NCI-H524 treated with DMSO at 0.1 percent for 48 hours (cell line): ENCODE results near the gene WASF1.
"Not testable (repeated sequence)": the region's sequence is repeated elsewhere in the genome, so short reads cannot be mapped to it uniquely, and the experiment has no call there.

Source experiments
- DNase-seq: peaks from one replicate; lab custom pipeline; 2025; lab: John Stamatoyannopoulos, UW

WASF1 gene

DNA sequence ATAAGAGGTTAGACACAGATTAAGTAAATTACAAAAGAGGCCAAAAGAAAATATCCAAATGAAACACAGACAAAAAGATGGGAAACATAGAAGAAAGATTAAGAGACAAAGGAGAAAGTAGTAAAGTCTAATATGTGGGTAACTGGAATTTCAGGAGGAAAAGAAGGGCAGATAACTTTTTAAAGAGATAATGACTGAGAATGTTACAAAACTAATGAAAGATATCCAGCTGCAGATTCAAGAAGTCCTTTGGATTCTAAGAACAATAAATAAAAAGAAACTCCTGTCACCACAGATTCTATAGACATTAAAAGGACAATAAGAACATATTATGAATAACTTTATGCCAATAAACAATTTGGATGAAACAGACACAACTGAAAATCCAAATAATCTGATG is 90.1 kb downstream of the WASF1 start:
- DNase-seq, result no peak

DNA sequence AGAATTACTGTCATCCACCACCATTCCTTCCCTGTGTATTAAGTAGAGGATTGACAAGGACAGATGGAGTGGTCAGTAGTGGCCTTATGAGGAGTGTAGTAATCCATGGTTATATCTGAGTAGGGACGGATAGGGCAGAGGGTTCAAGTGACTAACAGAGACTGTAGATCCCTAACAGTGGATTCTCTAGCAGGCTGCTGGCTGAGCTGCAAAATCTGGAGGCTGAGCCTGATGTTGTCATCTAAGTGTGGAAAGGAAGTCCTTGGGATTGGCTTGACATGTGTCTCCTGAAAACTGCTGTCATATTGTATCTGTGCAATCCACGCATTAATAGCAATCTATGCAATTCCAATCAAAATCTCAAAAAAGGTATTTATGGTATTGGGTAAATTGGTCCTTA is 94.2 kb downstream of the WASF1 start:
- no peak for DNase-seq

DNA sequence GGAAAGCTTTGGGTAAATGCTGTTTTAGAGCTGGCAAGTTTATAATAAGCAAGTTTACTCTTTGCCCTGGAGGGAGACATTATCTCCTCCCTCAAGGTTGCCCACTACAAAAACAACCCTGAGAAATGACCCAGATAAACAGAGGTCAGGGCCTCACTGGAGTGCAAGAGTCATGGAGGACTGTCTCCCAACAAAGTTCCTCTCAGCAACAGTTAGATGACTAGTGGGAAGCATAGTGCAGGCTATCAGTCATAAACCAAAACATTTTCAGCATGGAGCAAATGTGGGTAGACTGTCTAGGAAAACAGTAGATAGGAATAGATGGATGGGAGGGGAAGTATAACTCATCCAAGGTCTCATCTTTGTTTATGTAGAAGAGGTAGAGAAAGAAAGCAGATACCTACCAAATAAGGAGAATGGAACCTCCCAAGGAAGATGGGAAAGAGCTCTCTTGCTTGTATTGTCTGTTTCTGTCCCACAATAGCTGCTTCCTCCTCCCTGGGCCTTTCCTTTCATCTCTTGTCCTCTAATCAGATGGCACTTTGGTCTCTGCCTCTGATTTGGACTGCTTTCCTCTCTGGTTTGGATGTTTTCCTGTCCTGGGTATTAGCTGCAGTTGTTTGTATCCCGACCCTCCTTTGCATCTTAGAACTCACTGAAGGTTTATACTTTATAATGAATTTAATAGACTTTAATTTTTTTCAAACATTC is 95.4 kb downstream of the WASF1 start:
- no peak for DNase-seq

DNA sequence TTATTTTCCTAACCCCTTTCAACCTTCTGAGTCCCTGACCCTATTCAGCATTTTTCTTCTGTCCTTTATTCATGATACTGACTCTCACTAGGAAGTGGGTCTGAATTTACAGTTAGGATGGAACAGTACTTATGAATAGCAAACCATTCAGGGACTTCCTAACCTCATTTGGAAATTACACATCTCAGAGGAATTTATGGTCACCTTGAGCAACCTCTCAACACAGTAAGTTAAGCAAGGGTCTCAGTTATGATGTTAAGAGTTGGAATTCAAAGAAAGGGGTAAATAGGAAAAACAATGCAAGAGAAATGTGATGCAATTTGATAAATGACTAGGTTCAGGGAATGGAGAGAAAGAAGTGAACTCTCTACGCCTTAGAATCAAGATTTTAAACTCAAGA is 104.1 kb downstream of the WASF1 start:
- no peak for DNase-seq

DNA sequence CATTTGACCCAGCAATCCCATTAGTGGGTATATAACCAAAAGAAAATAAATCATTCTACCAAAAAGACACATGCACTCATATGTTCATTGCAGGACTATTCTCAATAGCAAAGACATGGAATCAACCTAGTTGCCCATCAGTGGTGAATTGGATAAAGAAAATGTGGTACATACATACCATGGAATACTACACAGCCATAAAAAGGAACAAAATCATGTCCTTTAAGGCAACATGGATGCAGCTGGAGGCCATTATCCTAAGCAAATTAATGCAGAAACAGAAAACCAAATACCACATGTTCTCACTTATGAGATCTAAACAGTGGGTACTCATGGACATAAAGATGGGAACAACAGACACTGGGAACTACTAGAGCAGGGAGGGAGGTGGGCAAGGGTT is 106.0 kb downstream of the WASF1 start:
- not testable (repeated sequence) for DNase-seq

DNA sequence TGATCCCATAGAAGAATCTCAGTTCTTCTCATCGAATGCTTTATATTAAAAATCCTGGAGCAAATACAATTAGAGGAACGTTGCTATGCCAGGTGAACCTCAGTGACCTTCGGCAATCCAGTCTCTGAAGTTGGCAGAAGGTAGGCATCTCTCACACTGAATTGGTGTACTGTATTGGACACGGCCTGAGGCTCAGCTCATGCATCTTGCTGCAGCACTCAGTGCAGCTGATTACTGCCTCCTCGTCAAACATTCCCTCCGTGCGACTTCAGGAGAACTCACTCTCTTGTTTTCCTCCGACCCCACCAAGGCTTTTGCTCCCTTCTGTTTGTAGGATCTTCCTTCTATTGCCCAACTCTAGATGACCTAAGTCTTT is 110.9 kb downstream of the WASF1 start:
- DNase-seq, result no peak

DNA sequence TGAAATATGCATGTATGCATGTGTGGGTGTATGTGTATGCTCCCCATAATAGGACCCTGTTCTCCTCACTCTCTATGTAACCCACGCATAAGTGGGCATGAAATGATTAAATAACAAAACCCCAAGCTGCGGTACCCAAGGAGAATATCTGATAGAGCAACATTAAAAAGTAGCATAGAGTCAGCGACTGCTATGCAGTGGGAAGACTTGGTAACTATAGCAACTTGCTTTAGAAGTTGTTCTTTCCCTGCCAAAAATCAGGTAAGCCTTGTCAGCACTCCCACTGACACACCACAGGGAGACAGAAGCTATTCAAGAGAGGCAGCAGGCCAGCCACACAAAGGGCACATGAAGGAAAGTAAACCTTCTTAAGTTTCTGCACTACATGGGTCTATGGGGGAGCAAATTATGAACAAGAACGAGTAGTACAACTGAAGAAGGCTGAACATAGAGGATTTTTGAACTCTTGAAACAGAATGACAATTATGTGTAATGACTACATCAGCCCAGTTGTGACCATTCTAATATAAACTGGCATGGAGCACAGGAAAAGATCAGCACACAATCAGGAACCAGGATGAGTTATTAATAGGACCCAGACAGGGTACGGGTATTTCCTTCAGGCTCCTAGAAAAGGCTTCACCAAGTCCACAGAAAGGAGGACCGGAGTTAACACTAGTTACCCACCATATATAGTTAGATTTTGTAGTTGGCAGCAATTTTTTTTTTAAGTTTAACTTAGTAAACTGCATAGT is 111.5 kb downstream of the WASF1 start:
- no peak for DNase-seq

DNA sequence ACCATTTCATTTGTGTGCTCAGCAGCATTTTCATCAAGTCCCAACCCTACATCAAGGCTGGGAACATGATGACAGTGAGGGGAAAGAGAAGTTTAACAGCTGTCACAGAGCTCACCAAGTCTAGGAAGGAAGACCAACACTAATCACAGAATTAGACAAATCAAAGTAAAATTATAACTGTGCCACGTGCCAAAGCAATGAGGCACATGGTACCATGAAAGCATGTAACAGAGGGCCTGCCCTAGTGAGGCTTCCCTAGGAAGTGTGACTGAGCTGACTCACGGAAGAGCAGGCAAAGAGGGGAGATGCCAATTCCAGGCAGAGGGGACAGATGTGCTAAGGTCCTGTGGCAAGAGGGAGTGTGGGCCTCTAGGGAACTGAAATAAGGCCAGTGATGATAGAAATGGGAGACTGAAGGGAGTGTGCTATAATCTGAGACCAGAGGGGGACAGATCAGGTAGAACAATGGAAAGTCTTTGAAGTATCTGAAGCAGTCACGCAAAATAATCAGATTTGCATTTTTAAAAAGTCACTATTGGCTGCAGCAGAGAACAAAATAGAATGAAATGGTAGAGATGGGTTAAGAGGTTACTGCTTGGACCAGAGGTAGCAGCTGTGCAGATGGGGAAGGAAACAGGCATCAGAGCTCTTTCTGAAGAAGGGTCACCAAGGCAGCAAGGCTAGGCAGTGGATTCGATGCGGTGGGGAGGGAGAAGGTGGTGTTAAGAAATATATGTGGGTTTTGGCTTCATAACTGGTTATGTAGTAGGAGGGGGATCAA is 114.5 kb downstream of the WASF1 start:
- no peak for DNase-seq

DNA sequence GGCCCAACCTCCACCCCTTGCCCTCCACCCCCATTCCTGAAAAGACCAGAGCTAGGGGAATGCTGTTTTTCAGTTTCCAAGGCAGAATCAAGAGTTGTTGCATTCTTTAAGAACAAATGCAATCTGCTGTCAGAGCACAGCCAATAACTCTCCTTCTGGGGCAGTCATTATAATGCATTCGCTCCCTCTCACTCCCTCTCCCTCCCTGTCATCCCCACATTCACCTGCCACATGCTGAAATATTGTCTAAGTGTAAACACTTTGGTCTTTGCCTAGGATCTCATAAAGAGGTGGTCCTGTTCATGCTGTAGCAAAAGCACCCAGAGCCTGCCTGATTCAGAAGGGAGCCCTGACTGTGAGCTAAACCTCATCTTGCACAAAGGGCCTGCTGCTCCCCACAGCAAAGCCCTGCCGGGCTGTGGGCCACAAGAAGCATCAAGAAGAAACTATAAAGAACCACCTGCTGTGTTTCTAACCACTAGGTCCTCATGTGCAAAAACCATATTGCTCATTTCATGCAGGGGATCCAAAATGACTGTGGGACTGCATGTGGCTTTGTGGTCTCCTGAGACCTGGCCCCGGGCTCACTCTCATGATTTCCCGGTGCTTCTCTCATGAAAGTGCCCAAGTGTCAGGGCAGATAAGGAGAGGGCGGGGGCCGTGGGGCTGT is 115.7 kb downstream of the WASF1 start:
- no peak for DNase-seq

DNA sequence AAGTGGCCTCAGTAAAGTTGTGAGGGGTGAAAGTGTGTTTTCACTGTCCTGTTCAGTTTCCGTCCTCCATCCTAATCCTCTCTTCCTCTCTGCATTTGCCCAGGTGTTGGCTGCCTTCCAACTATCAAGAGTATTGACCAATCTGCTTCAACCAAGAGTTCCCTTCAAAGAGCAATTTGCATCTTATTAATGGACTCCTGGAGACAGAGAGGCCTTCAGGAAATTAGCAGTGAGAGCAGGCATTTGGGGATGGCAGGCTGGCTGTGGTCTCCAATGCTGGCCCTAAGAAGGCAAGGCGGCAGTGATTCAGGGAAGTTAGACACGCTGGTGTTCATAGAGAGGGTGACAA is 124.1 kb downstream of the WASF1 start:
- peak; percentile 53 for DNase-seq

DNA sequence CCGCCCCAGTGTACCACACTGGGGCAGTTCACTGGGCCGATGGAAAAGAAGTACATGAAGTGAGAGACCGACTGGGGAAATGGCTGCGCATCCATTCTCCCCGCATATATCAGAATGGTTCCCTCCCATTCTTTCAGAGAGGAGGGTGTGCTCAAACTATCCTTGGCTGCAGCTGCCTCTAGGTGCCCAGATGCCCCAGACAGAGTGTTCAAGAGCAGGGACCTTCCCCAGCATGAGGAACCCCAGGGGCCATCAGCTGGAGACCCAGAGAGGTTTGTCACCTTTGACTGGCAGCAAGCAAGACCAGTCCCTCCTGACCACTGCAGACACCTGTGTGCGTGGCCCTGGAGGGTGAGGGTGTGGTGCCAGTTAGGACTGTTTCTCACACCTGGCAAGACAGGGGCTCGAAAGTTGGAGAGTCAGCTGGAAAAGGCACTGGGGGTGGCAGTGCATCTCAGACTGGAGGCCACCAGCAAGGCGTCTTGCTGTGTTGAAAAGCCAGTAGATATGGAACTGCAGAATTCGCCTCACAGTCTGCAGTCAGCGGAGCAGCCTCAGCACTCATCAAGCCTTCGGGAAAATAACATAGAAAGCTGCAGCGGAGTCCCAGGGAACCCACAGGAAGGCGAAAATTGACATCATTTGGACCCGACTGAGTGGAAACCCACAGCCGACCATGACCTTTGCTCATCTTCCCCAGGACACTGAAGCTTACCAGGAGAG is 124.6 kb downstream of the WASF1 start:
- no peak for DNase-seq

DNA sequence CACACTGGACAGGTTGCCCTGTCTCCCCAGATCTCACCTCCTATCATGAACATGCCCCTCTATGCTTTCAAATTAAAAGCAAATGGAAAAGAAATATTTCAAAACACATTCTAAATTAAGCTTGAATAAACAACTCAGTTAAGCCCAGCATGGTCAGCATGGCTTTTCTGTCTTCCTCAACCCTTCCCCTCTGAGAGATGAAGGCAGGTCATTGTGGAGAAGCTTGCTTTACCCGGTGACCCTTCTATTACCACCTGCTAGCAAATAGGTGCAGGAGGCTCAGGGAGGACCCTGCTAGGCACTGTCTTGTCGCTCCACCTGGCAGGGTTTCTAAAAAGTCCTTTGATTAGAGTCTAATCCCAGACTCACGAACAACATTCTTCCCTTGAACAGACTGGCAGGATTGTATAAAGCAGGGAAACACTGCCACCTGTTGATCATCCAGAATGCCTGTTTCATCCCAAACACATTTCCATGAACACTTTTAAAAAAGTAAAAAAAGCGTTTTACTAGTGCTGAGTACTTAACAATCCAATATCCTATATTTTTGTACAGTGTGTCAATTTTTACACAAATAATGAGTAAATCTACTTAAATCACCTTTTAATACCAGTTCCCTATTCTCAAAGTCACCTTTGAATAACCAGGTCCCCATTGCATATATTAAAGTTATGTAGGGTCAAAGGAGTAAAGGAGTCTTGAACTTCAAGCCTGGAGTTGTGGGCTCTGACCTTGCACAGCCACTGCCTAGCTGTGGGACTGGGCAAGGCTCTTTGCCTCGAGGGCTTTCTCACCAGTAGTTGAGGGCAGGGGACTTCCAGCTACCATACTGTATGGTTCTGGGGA is 125.9 kb downstream of the WASF1 start:
- DNase-seq, result no peak

DNA sequence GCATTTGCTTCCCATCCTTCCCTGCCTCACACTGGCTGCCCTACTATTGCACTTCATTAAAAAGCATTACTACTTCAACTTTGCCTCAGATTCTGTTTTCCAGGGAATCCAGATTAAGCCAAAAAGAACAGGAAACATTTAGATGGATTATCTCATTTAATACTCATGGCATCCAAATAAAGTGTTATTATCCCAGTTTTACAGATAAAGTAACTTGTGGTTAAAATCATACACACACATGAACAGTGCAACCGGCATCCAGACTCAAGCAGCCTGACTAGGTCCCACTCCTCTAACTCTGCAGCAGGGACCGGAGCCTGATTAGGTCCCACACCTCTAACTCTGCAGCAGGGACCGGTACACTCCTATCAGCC is 129.0 kb downstream of the WASF1 start:
- no peak for DNase-seq
